K562 (cell line): ENCODE measurements around the gene KIF5A. TPM values are rescaled to one million over a fixed set of nuclear protein-coding genes. Genes with fewer than 3 reads are reported as not detected.

Experiments
- CBFA2T3 ChIP-seq: fragments of 450-650 bp; IDR thresholded peaks from 2 replicates; pipeline ENCODE4 v1.6.1; 2017
- CREB5 ChIP-seq: fragments of 250-450 bp; sonication (Bioruptor Pico); IDR thresholded peaks from 2 replicates; pipeline ENCODE4 v1.5.0; 2020; ENCODE audit warnings: mild to moderate bottlenecking
- DIDO1 ChIP-seq: fragments of 450-650 bp; IDR thresholded peaks from 2 replicates; pipeline ENCODE4 v1.6.1; 2016; ENCODE audit warnings: low read depth, missing biosample characterization, missing genetic modification characterization
- FIP1L1 ChIP-seq: fragments of 200-400 bp; formaldehyde crosslinking; IDR thresholded peaks from 2 replicates; pipeline ENCODE4 v1.6.1; 2018; ENCODE audit warnings: mild to moderate bottlenecking, low read depth, low read length; ENCODE audit not compliant: poor library complexity, severe bottlenecking
- FOXA1 ChIP-seq: fragments of 450-650 bp; IDR thresholded peaks from 2 replicates; pipeline ENCODE4 v1.6.1; 2016; ENCODE audit warnings: mild to moderate bottlenecking, borderline replicate concordance
- LCOR ChIP-seq: sonication (generic); formaldehyde crosslinking; IDR thresholded peaks from 2 replicates; pipeline ENCODE4 v1.8.0; 2022; ENCODE audit warnings: mild to moderate bottlenecking, missing genetic modification reagents
- MTF1 ChIP-seq: fragments of 250-450 bp; sonication (Bioruptor Pico); IDR thresholded peaks from 2 replicates; pipeline ENCODE4 v1.9.0; 2021; ENCODE audit warnings: moderate library complexity, mild to moderate bottlenecking, inconsistent platforms, borderline replicate concordance
- NCOA4 ChIP-seq: fragments of 450-650 bp; IDR thresholded peaks from 2 replicates; pipeline ENCODE4 v1.6.1; 2018; ENCODE audit warnings: mild to moderate bottlenecking; ENCODE audit not compliant: partially characterized antibody
- NCOR1 ChIP-seq: fragments of 450-650 bp; IDR thresholded peaks from 2 replicates; pipeline ENCODE4 v1.6.1; 2016; ENCODE audit warnings: mild to moderate bottlenecking, moderate library complexity
- NEUROD1 ChIP-seq: fragments of 150-350 bp; IDR thresholded peaks from 2 replicates; pipeline ENCODE4 v1.6.1; 2014; ENCODE audit warnings: borderline replicate concordance, low read length, low read depth; ENCODE audit not compliant: partially characterized antibody
- POLR3A ChIP-seq: IDR thresholded peaks from 2 replicates; pipeline ENCODE4 v1.6.1; 2011; ENCODE audit warnings: borderline replicate concordance, mild to moderate bottlenecking, moderate library complexity; ENCODE audit not compliant: insufficient read length, insufficient read depth; ENCODE audit errors: extremely low read depth
- PRPF4 ChIP-seq: fragments of 200-400 bp; formaldehyde crosslinking; IDR thresholded peaks from one replicate; pipeline ENCODE4 v1.6.1; 2017; ENCODE audit warnings: low read length, low read depth, mild to moderate bottlenecking; ENCODE audit not compliant: insufficient read depth, poor library complexity, severe bottlenecking
- RBBP5 ChIP-seq: fragments of 200-600 bp; sonication (generic); IDR thresholded peaks from 2 replicates; pipeline ENCODE4 v1.6.1; 2012; ENCODE audit warnings: borderline replicate concordance, mild to moderate bottlenecking, low read length, control low read depth, inconsistent platforms; ENCODE audit not compliant: insufficient read depth, poor library complexity, severe bottlenecking
- RCOR1 ChIP-seq, 2 experiments: IDR thresholded peaks; 2 replicates each; pipeline ENCODE4 v1.6.1; 2012; ENCODE audit warnings: low read depth in 2 of 2, low read length in 2 of 2, borderline replicate concordance in 1 of 2, improper control_type of control experiment in 1 of 2
- SLC30A9 ChIP-seq: fragments of 250-450 bp; sonication (Bioruptor Pico); IDR thresholded peaks from 2 replicates; pipeline ENCODE4 v1.8.0; 2022; ENCODE audit warnings: mild to moderate bottlenecking, moderate library complexity
- TEAD1 ChIP-seq, 2 experiments: fragments of 450-650 bp in 1 of 2; sonication (generic) in 1 of 2; formaldehyde crosslinking; IDR thresholded peaks; 2 replicates each; pipeline versions ENCODE4 v1.4.0 to v1.8.0; 2020 to 2022; ENCODE audit warnings: mild to moderate bottlenecking in 2 of 2, missing genetic modification reagents in 1 of 2
- ZBTB12 ChIP-seq: fragments of 250-450 bp; sonication (Bioruptor Pico); IDR thresholded peaks from 2 replicates; pipeline ENCODE4 v1.4.0; 2020
- ZNF217 ChIP-seq: sonication (generic); formaldehyde crosslinking; IDR thresholded peaks from 2 replicates; pipeline ENCODE4 v1.8.0; 2022; ENCODE audit warnings: mild to moderate bottlenecking, missing genetic modification reagents
- ZNF324 ChIP-seq: fragments of 250-450 bp; sonication (Bioruptor Pico); IDR thresholded peaks from 2 replicates; pipeline ENCODE4 v1.4.0; 2020; ENCODE audit warnings: mild to moderate bottlenecking
- ZNF583 ChIP-seq: fragments of 250-450 bp; sonication (Bioruptor Pico); IDR thresholded peaks from 2 replicates; pipeline ENCODE4 v1.4.0; 2020
- polyA plus RNA-seq, 8 experiments: library from polyadenylated mRNA; depleted of rRNA in 4 of 8; stranded (reverse) in 5 of 8; unstranded in 3 of 8; fragments of >200 nt; fragmentation: Nextera tagmentation in 2 of 8; fragmentation: Illumina TruSeq in 1 of 8; extraction: Ambion mirVana in 2 of 8; extraction: Trizol in 1 of 8; gene quantifications; 2 replicates each; pipeline versions ENCODE4 v1.2.1 to v1.2.3, GENCODE V29; 2011 to 2014; ENCODE audit warnings: inconsistent platforms in 1 of 8, missing spikeins in 1 of 8
- total RNA-seq, 7 experiments: library from RNA; depleted of rRNA in 6 of 7; stranded (reverse); fragments of >200 nt in 6 of 7; fragmentation: Illumina TruSeq in 2 of 7; extraction: Trizol in 2 of 7; gene quantifications; 2 replicates each; pipeline versions ENCODE4 v1.2.1 to v1.2.3, GENCODE V29; 2011 to 2021; ENCODE audit warnings: low replicate concordance in 1 of 7
- TF ChIP-seq, protein P1 (sequence below): fragments of 200-800 bp; sonication (Bioruptor generic); IDR thresholded peaks from 2 replicates; pipeline ENCODE4 v1.6.1; 2016; ENCODE audit warnings: missing genetic modification characterization, missing compliant biosample characterization

Gene KIF5A
- total and polyA plus RNA-seq, 9 of the 15 experiments (the other 6 are each of a cell fraction or from before 2014, with no cell fraction given): 3.4 to 17.7 (median 8.0) TPM

GRCh38 chr12:57539134-57539768, 10.6 kb upstream of the KIF5A start (continued):
- TF ChIP-seq NCOR1 (peak; percentile 94), DIDO1 (tag) (no peak), MTF1 (CRISPR knock-in tag) (no peak), RCOR1 (IDR thresholded peaks at IDR 0.05; ENCODE audit: borderline replicate concordance in 1 of 2, low read depth in 2 of 2, low read length in 2 of 2) (peak in 1 of 2 experiments; percentile 85; a peak in 2 of 4 replicates), NEUROD1 (peak; percentile 80), ZNF583 (CRISPR knock-in tag) (no peak), NCOA4 (no peak), CBFA2T3 (peak; percentile 96), RBBP5 (peak; percentile 48), LCOR (CRISPR knock-in tag) (peak; percentile 36; the same call in 1 of the 2 replicates), ZNF324 (CRISPR knock-in tag) (peak; percentile 79), CREB5 (CRISPR knock-in tag) (no peak), FIP1L1 (no peak), TEAD1 (CRISPR knock-in tag; IDR thresholded peaks at IDR 0.05) (peak; percentile 11 to 28; a peak in 2 of 4 replicates), ZBTB12 (CRISPR knock-in tag) (no peak), POLR3A (no peak), PRPF4 (no peak), SLC30A9 (CRISPR knock-in tag) (no peak), FOXA1 (peak; percentile 72; the same call in 1 of the 2 replicates), ZNF217 (no peak)
- TF ChIP-seq, protein P1, sequence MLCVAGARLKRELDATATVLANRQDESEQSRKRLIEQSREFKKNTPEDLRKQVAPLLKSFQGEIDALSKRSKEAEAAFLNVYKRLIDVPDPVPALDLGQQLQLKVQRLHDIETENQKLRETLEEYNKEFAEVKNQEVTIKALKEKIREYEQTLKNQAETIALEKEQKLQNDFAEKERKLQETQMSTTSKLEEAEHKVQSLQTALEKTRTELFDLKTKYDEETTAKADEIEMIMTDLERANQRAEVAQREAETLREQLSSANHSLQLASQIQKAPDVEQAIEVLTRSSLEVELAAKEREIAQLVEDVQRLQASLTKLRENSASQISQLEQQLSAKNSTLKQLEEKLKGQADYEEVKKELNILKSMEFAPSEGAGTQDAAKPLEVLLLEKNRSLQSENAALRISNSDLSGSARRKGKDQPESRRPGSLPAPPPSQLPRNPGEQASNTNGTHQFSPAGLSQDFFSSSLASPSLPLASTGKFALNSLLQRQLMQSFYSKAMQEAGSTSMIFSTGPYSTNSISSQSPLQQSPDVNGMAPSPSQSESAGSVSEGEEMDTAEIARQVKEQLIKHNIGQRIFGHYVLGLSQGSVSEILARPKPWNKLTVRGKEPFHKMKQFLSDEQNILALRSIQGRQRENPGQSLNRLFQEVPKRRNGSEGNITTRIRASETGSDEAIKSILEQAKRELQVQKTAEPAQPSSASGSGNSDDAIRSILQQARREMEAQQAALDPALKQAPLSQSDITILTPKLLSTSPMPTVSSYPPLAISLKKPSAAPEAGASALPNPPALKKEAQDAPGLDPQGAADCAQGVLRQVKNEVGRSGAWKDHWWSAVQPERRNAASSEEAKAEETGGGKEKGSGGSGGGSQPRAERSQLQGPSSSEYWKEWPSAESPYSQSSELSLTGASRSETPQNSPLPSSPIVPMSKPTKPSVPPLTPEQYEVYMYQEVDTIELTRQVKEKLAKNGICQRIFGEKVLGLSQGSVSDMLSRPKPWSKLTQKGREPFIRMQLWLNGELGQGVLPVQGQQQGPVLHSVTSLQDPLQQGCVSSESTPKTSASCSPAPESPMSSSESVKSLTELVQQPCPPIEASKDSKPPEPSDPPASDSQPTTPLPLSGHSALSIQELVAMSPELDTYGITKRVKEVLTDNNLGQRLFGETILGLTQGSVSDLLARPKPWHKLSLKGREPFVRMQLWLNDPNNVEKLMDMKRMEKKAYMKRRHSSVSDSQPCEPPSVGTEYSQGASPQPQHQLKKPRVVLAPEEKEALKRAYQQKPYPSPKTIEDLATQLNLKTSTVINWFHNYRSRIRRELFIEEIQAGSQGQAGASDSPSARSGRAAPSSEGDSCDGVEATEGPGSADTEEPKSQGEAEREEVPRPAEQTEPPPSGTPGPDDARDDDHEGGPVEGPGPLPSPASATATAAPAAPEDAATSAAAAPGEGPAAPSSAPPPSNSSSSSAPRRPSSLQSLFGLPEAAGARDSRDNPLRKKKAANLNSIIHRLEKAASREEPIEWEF (CRISPR knock-in tag): 0 out of 2 replicates have a peak, but pooled peaks have one; percentile 40
